Neuronal stem cell (in vitro differentiated cells): ENCODE measurements around the gene ZNF618.

Source experiments
- DNase-seq: peaks from one replicate; pipeline ENCODE4 v3.0.0-alpha.2; 2013; ENCODE audit warnings: low spot score
- H2AFZ ChIP-seq: one replicate; pipeline ENCODE4 v1.6.1; 2013; ENCODE audit warnings: mild to moderate bottlenecking, low read length, inconsistent platforms
- H2AK5ac ChIP-seq: 2 replicates; pipeline ENCODE4 v1.6.1; 2013; ENCODE audit warnings: low read depth, mild to moderate bottlenecking, inconsistent platforms, low read length, moderate library complexity, mixed read lengths
- H2BK120ac ChIP-seq: 2 replicates; pipeline ENCODE4 v1.6.1; 2013; ENCODE audit warnings: low read depth, mild to moderate bottlenecking, inconsistent platforms, low read length, moderate library complexity, mixed read lengths
- H2BK12ac ChIP-seq: one replicate; pipeline ENCODE4 v1.6.1; 2013; ENCODE audit warnings: low read length, inconsistent platforms
- H2BK15ac ChIP-seq: 2 replicates; pipeline ENCODE4 v1.6.1; 2013; ENCODE audit warnings: mild to moderate bottlenecking, low read length, inconsistent platforms, mixed read lengths
- H2BK5ac ChIP-seq: one replicate; pipeline ENCODE4 v1.6.1; 2013; ENCODE audit warnings: inconsistent platforms, mild to moderate bottlenecking, low read length, moderate library complexity
- H3K14ac ChIP-seq: one replicate; pipeline ENCODE4 v1.6.1; 2013; ENCODE audit warnings: low read length, inconsistent platforms
- H3K18ac ChIP-seq: 2 replicates; pipeline ENCODE4 v1.6.1; 2013; ENCODE audit warnings: low read length, inconsistent platforms
- H3K23ac ChIP-seq: 2 replicates; pipeline ENCODE4 v1.6.1; 2013; ENCODE audit warnings: low read depth, mild to moderate bottlenecking, mixed read lengths, low read length, inconsistent platforms; ENCODE audit not compliant: poor library complexity
- H3K27ac ChIP-seq: replicated peaks from 3 replicates; pipeline ENCODE4 v1.5.1; 2013; ENCODE audit warnings: low read length, inconsistent platforms
- H3K27me3 ChIP-seq, 3 experiments: 2 replicates each; pipeline ENCODE4 v1.6.1; 2013; ENCODE audit warnings: low read length in 3 of 3, mild to moderate bottlenecking in 2 of 3, inconsistent platforms in 1 of 3, low read depth in 1 of 3, mixed read lengths in 1 of 3, moderate library complexity in 1 of 3; ENCODE audit not compliant: control insufficient read depth in 3 of 3, insufficient read depth in 3 of 3
- H3K36me3 ChIP-seq, 2 donors: replicated peaks in 1 of 2; 2 replicates each; pipeline ENCODE4 v1.6.1; 2013; ENCODE audit warnings: low read length in 2 of 2; ENCODE audit not compliant: control insufficient read depth in 2 of 2, insufficient read depth in 2 of 2
- H3K4ac ChIP-seq: 2 replicates; pipeline ENCODE4 v1.6.1; 2013; ENCODE audit warnings: inconsistent platforms, mild to moderate bottlenecking, low read length, moderate library complexity
- H3K4me1 ChIP-seq, 2 donors: 1 replicate in 1 of 2; 2 replicates in 1 of 2; pipeline ENCODE4 v1.6.1; 2013; ENCODE audit warnings: low read length in 2 of 2, low read depth in 1 of 2; ENCODE audit not compliant: control insufficient read depth in 2 of 2, insufficient read depth in 1 of 2
- H3K4me2 ChIP-seq: one replicate; pipeline ENCODE4 v1.6.1; 2013; ENCODE audit warnings: mild to moderate bottlenecking, low read length, inconsistent platforms; ENCODE audit not compliant: insufficient read depth, poor library complexity, severe bottlenecking
- H3K4me3 ChIP-seq, 2 donors: 2 replicates each; pipeline ENCODE4 v1.5.1; 2013; ENCODE audit warnings: low read length in 2 of 2, mild to moderate bottlenecking in 2 of 2, inconsistent platforms in 1 of 2, moderate library complexity in 1 of 2
- H3K79me1 ChIP-seq: one replicate; pipeline ENCODE4 v1.6.1; 2013; ENCODE audit warnings: low read depth, mild to moderate bottlenecking, inconsistent platforms, low read length, moderate library complexity
- H3K9ac ChIP-seq: one replicate; pipeline ENCODE4 v1.6.1; 2013; ENCODE audit warnings: mild to moderate bottlenecking, low read depth, low read length, inconsistent platforms; ENCODE audit not compliant: poor library complexity
- H3K9me3 ChIP-seq, 2 donors: replicated peaks in 1 of 2; 2 replicates each; pipeline versions ENCODE3 to v1.6.1; 2013; ENCODE audit warnings: low read length in 2 of 2, mild to moderate bottlenecking in 2 of 2, inconsistent platforms in 1 of 2, low read depth in 1 of 2, mixed read lengths in 1 of 2, moderate library complexity in 1 of 2; ENCODE audit not compliant: control insufficient read depth in 2 of 2, insufficient read depth in 1 of 2
- H4K8ac ChIP-seq: one replicate; pipeline ENCODE4 v1.6.1; 2013; ENCODE audit warnings: low read depth, mild to moderate bottlenecking, inconsistent platforms, low read length, moderate library complexity
- H4K91ac ChIP-seq: one replicate; pipeline ENCODE4 v1.6.1; 2013; ENCODE audit warnings: low read length, low read depth, mild to moderate bottlenecking, inconsistent platforms; ENCODE audit not compliant: poor library complexity
- WGBS, 2 donors: extraction: QIAGEN DNeasy Blood & Tissue Kit; methylation state at CpG; one replicate each; pipeline ENCODE4 v1.1.7; 2013; ENCODE audit warnings: missing lambda C conversion rate in 2 of 2, mixed read lengths in 1 of 2; ENCODE audit not compliant: insufficient read length in 2 of 2, insufficient replicate concordance in 1 of 2; ENCODE audit errors: extremely low coverage in 2 of 2; 5-methylcytosine and 5-hydroxymethylcytosine counted together

Gene ZNF618

DNA sequence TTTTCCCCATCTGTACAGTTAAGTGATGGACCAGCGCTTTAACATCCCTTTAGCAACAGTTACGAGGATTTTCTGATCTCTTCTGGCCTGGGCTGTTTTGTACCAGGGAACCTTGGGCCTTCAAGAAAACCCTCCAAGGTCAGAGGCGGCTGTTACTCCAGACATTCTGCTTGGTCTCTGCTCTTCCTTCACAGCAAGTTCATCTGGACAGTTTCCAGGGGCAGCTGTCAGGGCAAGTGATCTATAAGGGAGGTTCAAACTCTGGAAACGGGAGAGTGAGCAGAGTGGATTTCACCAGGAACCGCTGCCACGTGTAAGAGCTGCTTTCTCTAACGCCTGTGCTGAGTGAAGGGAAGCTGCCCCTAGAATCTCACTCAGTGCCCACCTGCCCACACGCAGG, 36.7 kb downstream of the ZNF618 start:
- Histone ChIP-seq H4K8ac (no peak overlapping the region), H3K4me2 (no peak overlapping the region), H3K27ac (no peak overlapping the region), H3K4ac (no peak overlapping the region), H3K18ac (no peak overlapping the region), H2BK15ac (no peak overlapping the region), H3K36me3 (peaks cover 0 to 3% of the 10 kb centered on the region in 2 donors), H2BK120ac (no peak overlapping the region), H2AK5ac (no peak overlapping the region), H3K23ac (no peak overlapping the region), H2BK5ac (no peak overlapping the region), H3K9me3 (no peaks in the 10 kb centered on the region), H3K4me3 (no peak overlapping the region), H3K79me1 (peaks cover 5% of the 10 kb centered on the region), H3K27me3 (no peaks in the 10 kb centered on the region), H2BK12ac (no peak overlapping the region), H3K14ac (no peak overlapping the region), H3K9ac (no peak overlapping the region), H2AFZ (no peak overlapping the region), H3K4me1 (peaks cover 0 to 3% of the 10 kb centered on the region in 2 donors), H4K91ac (no peak overlapping the region)
- no CpG with 5 or more reads among the region's 8 CpGs for WGBS, 2 donors
- no peak for DNase-seq

DNA sequence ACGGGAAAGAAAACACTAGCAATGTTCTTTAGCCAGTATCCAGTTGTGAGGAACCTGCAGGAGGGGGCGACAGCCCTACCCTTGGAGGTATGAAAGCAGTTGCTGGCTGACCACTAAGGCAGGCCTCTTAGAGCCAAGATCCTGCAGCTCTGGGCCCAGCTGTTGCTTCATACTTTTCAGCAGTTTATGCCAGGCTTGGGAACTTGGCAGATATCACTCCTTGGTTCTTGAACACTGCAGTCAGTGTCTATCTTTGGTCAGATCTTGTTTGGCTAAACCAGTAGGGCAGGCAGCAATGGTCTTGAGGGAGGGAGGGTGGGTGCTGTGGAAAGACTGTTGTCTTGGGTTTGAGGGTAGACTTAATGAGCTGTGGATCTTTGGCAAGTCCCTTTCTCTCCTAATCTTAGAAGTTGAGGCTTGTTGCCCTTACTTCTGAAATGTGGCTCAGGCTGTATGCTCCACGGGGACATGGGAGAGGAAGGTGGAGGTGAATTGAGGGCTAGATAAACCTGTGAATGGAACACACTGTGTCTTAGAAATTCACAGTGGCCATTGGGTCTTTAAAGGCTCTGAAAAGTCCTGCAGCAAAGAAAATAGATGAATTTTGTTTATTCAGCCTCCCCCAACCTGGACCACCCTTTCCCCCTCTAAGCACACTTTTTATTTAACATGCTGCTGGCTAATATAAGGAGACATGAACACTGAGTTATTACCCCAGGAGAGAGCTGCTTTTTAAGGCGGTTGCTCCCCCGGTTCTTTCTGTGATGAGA, 37.5 kb downstream of the ZNF618 start:
- no peaks in the 10 kb centered on the region for H3K9me3 ChIP-seq
- no peak overlapping the region for H2BK12ac ChIP-seq
- H2BK15ac ChIP-seq: no peak overlapping the region
- no peak overlapping the region for H3K4me3 ChIP-seq
- H2AK5ac ChIP-seq: no peak overlapping the region
- H4K91ac ChIP-seq: no peak overlapping the region
- peaks cover 0 to 3% of the 10 kb centered on the region in 2 donors for H3K4me1 ChIP-seq
- DNase-seq: no peak
- H3K9ac ChIP-seq: no peak overlapping the region
- no peak overlapping the region for H3K18ac ChIP-seq
- no peaks in the 10 kb centered on the region for H3K27me3 ChIP-seq
- no peak overlapping the region for H2BK5ac ChIP-seq
- no peak overlapping the region for H3K14ac ChIP-seq
- no peak overlapping the region for H2BK120ac ChIP-seq
- no peak overlapping the region for H4K8ac ChIP-seq
- WGBS, 2 donors: no CpG with 5 or more reads among the region's 5 CpGs
- no peak overlapping the region for H3K23ac ChIP-seq
- H3K36me3 ChIP-seq: peaks cover 0 to 3% of the 10 kb centered on the region in 2 donors
- H2AFZ ChIP-seq: no peak overlapping the region
- no peak overlapping the region for H3K4ac ChIP-seq
- no peak overlapping the region for H3K4me2 ChIP-seq
- H3K79me1 ChIP-seq: peaks cover 5% of the 10 kb centered on the region
- H3K27ac ChIP-seq: no peak overlapping the region

DNA sequence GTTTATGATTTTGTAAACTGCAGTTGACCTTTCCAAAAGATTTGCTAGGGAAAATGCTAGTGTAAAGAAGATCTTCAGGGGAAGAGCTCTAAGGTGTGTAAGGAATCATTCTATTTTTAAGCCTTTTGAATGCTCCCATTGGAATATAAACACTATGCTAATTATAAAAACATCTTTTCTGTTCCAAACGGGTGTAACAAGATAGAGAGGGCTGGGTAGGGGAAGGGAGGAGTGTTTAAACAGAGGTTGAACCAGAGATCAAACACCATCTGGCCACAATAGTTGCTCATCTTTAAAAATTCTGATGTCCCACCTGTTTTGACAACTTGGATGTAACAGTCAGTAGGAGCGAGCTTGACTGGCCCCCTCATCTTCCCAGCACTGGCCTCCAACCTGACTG, 38.4 kb downstream of the ZNF618 start:
- no peak overlapping the region for H3K27ac ChIP-seq
- H3K9me3 ChIP-seq: no peaks in the 10 kb centered on the region
- no peak for DNase-seq
- H3K4me3 ChIP-seq: no peak overlapping the region
- H2BK120ac ChIP-seq: no peak overlapping the region
- H3K4me1 ChIP-seq: peaks cover 0 to 3% of the 10 kb centered on the region in 2 donors
- peaks cover 2% of the 10 kb centered on the region for H3K79me1 ChIP-seq
- no peak overlapping the region for H2BK5ac ChIP-seq
- peaks cover 0 to 3% of the 10 kb centered on the region in 2 donors for H3K36me3 ChIP-seq
- H2AFZ ChIP-seq: no peak overlapping the region
- no peak overlapping the region for H3K4ac ChIP-seq
- H3K14ac ChIP-seq: no peak overlapping the region
- H4K91ac ChIP-seq: no peak overlapping the region
- H3K4me2 ChIP-seq: no peak overlapping the region
- no peak overlapping the region for H3K23ac ChIP-seq
- no peaks in the 10 kb centered on the region for H3K27me3 ChIP-seq
- no peak overlapping the region for H3K18ac ChIP-seq
- H2BK12ac ChIP-seq: no peak overlapping the region
- no peak overlapping the region for H4K8ac ChIP-seq
- no CpG with 5 or more reads among the region's 2 CpGs for WGBS, 2 donors
- H2AK5ac ChIP-seq: no peak overlapping the region
- no peak overlapping the region for H3K9ac ChIP-seq
- H2BK15ac ChIP-seq: no peak overlapping the region

DNA sequence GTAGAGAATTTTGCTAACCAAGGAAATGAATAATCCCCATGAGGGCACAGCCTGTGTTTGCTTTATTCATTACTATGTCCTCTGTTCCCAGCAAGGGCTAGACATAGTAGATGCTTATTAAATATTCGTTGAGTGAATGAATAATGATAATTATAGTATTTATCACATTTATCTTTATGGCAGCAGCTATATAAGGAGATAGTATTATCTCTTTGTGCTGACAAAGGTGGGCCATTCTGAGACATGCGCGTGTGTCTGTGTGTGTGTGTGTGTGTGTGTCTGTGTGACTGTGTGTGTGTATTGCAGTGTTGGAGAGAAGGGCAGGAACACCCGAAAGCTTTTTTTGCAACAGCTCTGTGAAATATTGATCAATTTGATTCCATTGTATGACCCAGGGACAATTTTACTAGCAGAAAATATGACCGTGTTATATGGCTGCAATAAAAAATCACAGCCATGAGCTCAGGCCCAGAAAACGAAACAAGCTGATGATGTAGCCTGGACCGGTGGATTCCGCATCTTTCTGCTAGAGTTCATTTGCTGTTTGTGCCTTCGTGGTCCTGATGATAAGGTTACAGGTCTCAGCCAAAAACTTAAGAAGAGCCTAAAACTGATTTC, 39.8 kb downstream of the ZNF618 start:
- H3K9ac ChIP-seq: no peak overlapping the region
- peaks cover 4% of the 10 kb centered on the region for H3K79me1 ChIP-seq
- H3K23ac ChIP-seq: no peak overlapping the region
- no CpG with 5 or more reads among the region's 9 CpGs for WGBS, 2 donors
- no peak overlapping the region for H4K8ac ChIP-seq
- H3K4me3 ChIP-seq: no peak overlapping the region
- H3K9me3 ChIP-seq: no peaks in the 10 kb centered on the region
- H2AK5ac ChIP-seq: no peak overlapping the region
- no peak overlapping the region for H2BK12ac ChIP-seq
- no peak overlapping the region for H3K18ac ChIP-seq
- no peak overlapping the region for H3K4me2 ChIP-seq
- DNase-seq: no peak
- H3K36me3 ChIP-seq: peaks cover 0 to 3% of the 10 kb centered on the region in 2 donors
- no peak overlapping the region for H4K91ac ChIP-seq
- H3K4me1 ChIP-seq: peaks cover 7 to 8% of the 10 kb centered on the region in 2 donors
- H2BK120ac ChIP-seq: no peak overlapping the region
- no peak overlapping the region for H2AFZ ChIP-seq
- no peak overlapping the region for H3K27ac ChIP-seq
- H3K14ac ChIP-seq: no peak overlapping the region
- H3K27me3 ChIP-seq: no peaks in the 10 kb centered on the region
- no peak overlapping the region for H3K4ac ChIP-seq
- H2BK15ac ChIP-seq: no peak overlapping the region
- no peak overlapping the region for H2BK5ac ChIP-seq
